ENCODE measurements around the gene TLR1. TPM values are rescaled to one million over a fixed set of nuclear protein-coding genes. Genes with fewer than 3 reads are reported as not detected.
A peak's percentile ranks its signal among the peaks of the same experiment; 100 is the strongest.
"Not testable (repeated sequence)": the region's sequence is repeated elsewhere in the genome, so short reads cannot be mapped to it uniquely, and the experiment has no call there.

Gene TLR1
- total RNA-seq, 1 experiment from 2014 or later, result 4.2 TPM

- not testable (repeated sequence) for DNase-seq (ENCODE audit: low spot score)
Measured at GRCh38 chr4:38807462-38807861, 2.9 kb upstream of the TLR1 start.

- DNase-seq (ENCODE audit: low spot score), result not testable (repeated sequence)
Measured at GRCh38 chr4:38806251-38806650, 1.7 kb upstream of the TLR1 start.

GRCh38 chr4:38805530-38806145 is 1.0 kb upstream of the TLR1 start:
- DNase-seq (ENCODE audit: low spot score), result no peak

- no peak for DNase-seq (ENCODE audit: low spot score)
Measured at GRCh38 chr4:38803833-38804653, 548 bp downstream of the TLR1 start.

- no peak for DNase-seq (ENCODE audit: low spot score)
Measured at GRCh38 chr4:38802561-38803355, 1.8 kb downstream of the TLR1 start.

GRCh38 chr4:38800961-38801450 is 3.6 kb downstream of the TLR1 start:
- DNase-seq (ENCODE audit: low spot score), result no peak

GRCh38 chr4:38800366-38800765 is 4.2 kb downstream of the TLR1 start:
- DNase-seq (ENCODE audit: low spot score), result no peak

- no peak for DNase-seq (ENCODE audit: low spot score)
Measured at GRCh38 chr4:38795087-38795486, 9.5 kb downstream of the TLR1 start.

GRCh38 chr4:38794051-38794450 is 10.5 kb downstream of the TLR1 start:
- no peak for DNase-seq (ENCODE audit: low spot score)

- DNase-seq (ENCODE audit: low spot score), result no peak
Measured at GRCh38 chr4:38791010-38791409, 13.6 kb downstream of the TLR1 start.

- no peak for DNase-seq (ENCODE audit: low spot score)
Measured at GRCh38 chr4:38788317-38788716, 16.3 kb downstream of the TLR1 start.

- no peak for DNase-seq (ENCODE audit: low spot score)
Measured at GRCh38 chr4:38787693-38788092, 16.9 kb downstream of the TLR1 start.

- no peak for DNase-seq (ENCODE audit: low spot score)
Measured at GRCh38 chr4:38785901-38786402, 18.6 kb downstream of the TLR1 start.

- DNase-seq (ENCODE audit: low spot score), result no peak
Measured at GRCh38 chr4:38785041-38785790, 19.4 kb downstream of the TLR1 start.

- no peak for DNase-seq (ENCODE audit: low spot score)
Measured at GRCh38 chr4:38784141-38784540, 20.4 kb downstream of the TLR1 start.

- DNase-seq (ENCODE audit: low spot score), result no peak
Measured at GRCh38 chr4:38783109-38783460, 21.5 kb downstream of the TLR1 start.

GRCh38 chr4:38782452-38783108 is 22.0 kb downstream of the TLR1 start, which contains the start of gene TLR10:
Gene TLR10, minus strand, starts transcription at chr4:38782990. Its CDS starts 7,400 bp downstream, at chr4:38775590.
- DNase-seq (ENCODE audit: low spot score), result peak; percentile 46

GRCh38 chr4:38781854-38782261 is 22.7 kb downstream of the TLR1 start:
- DNase-seq (ENCODE audit: low spot score), result no peak

- no peak for DNase-seq (ENCODE audit: low spot score)
Measured at GRCh38 chr4:38780833-38781484, 23.6 kb downstream of the TLR1 start.

GRCh38 chr4:38779790-38780189 is 24.8 kb downstream of the TLR1 start:
- no peak for DNase-seq (ENCODE audit: low spot score)
